Astrocyte (in vitro differentiated cells and primary cell): Measurements from ENCODE around the gene CACNA1C. TPM values are rescaled to one million over a fixed set of nuclear protein-coding genes. Genes with fewer than 3 reads are reported as not detected.

Source experiments
- DNase-seq: peaks from one replicate; pipeline ENCODE4 v3.0.0-alpha.2; 2010; ENCODE audit warnings: low read depth
- FAIRE-seq: peaks from 2 replicates; lab custom pipeline; 2011; peaks lifted over from hg19 to GRCh38; lab: Jason Lieb, UNC
- H2AFZ ChIP-seq: 2 replicates; pipeline ENCODE4 v1.6.0; 2012; ENCODE audit warnings: low read depth, low read length, inconsistent platforms
- H3K27ac ChIP-seq: 2 replicates; pipeline ENCODE4 v1.5.1; 2011; ENCODE audit warnings: low read depth, low read length, inconsistent platforms
- H3K27me3 ChIP-seq: 2 replicates; pipeline ENCODE4 v1.6.0; 2011; ENCODE audit warnings: low read length, inconsistent platforms; ENCODE audit not compliant: insufficient read depth
- H3K36me3 ChIP-seq: 2 replicates; pipeline ENCODE4 v1.5.1; 2011; ENCODE audit warnings: low read length, inconsistent platforms; ENCODE audit not compliant: insufficient read depth
- H3K4me1 ChIP-seq: 2 replicates; pipeline ENCODE4 v1.5.1; 2011; ENCODE audit warnings: low read length, inconsistent platforms; ENCODE audit not compliant: insufficient read depth
- H3K4me2 ChIP-seq: 2 replicates; pipeline ENCODE4 v1.6.0; 2012; ENCODE audit warnings: low read length, inconsistent platforms
- H3K4me3 ChIP-seq: 2 replicates; pipeline ENCODE4 v1.5.1; 2011; ENCODE audit warnings: low read depth, mild to moderate bottlenecking, low read length, inconsistent platforms; ENCODE audit not compliant: insufficient read depth
- H3K79me2 ChIP-seq: 2 replicates; pipeline ENCODE4 v1.6.0; 2012; ENCODE audit warnings: mild to moderate bottlenecking, low read length, inconsistent platforms; ENCODE audit not compliant: insufficient read depth
- H3K9ac ChIP-seq: 2 replicates; pipeline ENCODE4 v1.6.0; 2012; ENCODE audit warnings: mild to moderate bottlenecking, low read length, inconsistent platforms
- H3K9me3 ChIP-seq: 2 replicates; pipeline ENCODE4 v1.5.1; 2012; ENCODE audit warnings: low read depth, mild to moderate bottlenecking, low read length, inconsistent platforms; ENCODE audit not compliant: insufficient read depth
- H4K20me1 ChIP-seq: 2 replicates; pipeline ENCODE4 v1.6.0; 2012; ENCODE audit warnings: low read length, inconsistent platforms; ENCODE audit not compliant: insufficient read depth
- H3K27ac Mint-ChIP-seq: one replicate; pipeline ENCODE4 v1.8.0; 2021; ENCODE audit warnings: mild to moderate bottlenecking, mixed read lengths; ENCODE audit not compliant: unreplicated experiment
- H3K27me3 Mint-ChIP-seq: one replicate; pipeline ENCODE4 v1.8.0; 2021; ENCODE audit warnings: low read depth, mixed read lengths; ENCODE audit not compliant: unreplicated experiment
- H3K36me3 Mint-ChIP-seq: one replicate; pipeline ENCODE4 v1.8.0; 2021; ENCODE audit warnings: low read depth, mixed read lengths; ENCODE audit not compliant: unreplicated experiment
- H3K4me1 Mint-ChIP-seq: one replicate; pipeline ENCODE4 v1.8.0; 2021; ENCODE audit warnings: low read depth, mixed read lengths; ENCODE audit not compliant: unreplicated experiment
- H3K4me3 Mint-ChIP-seq: one replicate; pipeline ENCODE4 v1.8.0; 2021; ENCODE audit warnings: mild to moderate bottlenecking, moderate library complexity, mixed read lengths; ENCODE audit not compliant: unreplicated experiment
- H3K9me3 Mint-ChIP-seq: one replicate; pipeline ENCODE4 v1.8.0; 2021; ENCODE audit warnings: mild to moderate bottlenecking, mixed read lengths; ENCODE audit not compliant: unreplicated experiment
- EZH2 ChIP-seq: IDR thresholded peaks from 2 replicates; pipeline ENCODE4 v1.6.1; 2012; ENCODE audit warnings: mild to moderate bottlenecking, low read length, inconsistent platforms; ENCODE audit not compliant: insufficient read depth
- total RNA-seq: library from RNA; stranded (reverse); gene quantifications from 2 replicates; pipeline ENCODE4 v1.2.1, GENCODE V29; 2021
- TF ChIP-seq, protein P1 (sequence below): IDR thresholded peaks from 2 replicates; pipeline ENCODE4 v1.5.1; 2011; ENCODE audit warnings: low read depth, mild to moderate bottlenecking, inconsistent platforms, low read length, moderate library complexity; ENCODE audit not compliant: insufficient read depth

CACNA1C gene
- total RNA-seq, 1 donor from 2014 or later: 2.1 TPM

DNA sequence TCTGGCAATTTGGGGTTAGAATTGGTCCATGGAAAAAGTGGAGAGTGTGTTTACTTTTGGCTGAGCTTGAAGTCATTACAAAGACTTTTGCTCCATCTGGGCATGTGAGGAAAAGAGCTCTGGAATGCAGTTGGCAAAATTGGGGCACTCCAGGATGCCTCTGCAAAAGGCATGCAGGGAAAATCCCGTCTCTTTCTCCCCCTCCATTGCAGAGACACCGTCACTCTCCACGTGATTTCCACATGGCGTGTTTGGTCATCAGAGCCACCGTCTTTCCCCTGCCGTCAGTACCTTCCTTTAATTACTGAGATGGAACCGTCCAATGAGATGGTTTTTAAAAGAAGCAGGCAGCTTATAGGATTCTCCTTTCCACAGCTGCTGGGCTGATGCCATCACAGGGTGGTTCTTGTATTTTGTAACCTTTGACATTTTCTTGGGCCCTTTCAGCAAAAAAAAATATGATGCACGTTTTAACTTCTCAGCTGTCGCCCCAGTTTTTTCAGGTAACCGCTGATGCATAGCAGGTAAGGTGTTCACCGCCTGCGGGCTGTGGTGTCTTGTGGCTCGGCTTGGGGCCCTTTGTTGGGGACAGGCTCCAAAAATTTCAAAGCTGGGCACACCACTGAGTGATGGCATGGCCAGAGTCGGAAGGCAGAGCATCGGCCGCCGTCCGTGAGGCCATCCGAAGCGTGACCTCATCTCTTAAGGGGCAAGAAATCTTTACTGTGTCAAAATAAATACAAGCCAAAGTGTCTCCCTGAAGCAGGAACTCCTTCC is 68.4 kb downstream of the CACNA1C start:
- Histone ChIP-seq H4K20me1 (no peaks in the 10 kb centered on the region), H3K4me3 (no peak overlapping the region), H3K27ac (no peak overlapping the region), H3K4me2 (no peak overlapping the region), H2AFZ (no peak overlapping the region), H3K9ac (no peak overlapping the region), H3K27me3 (no peaks in the 10 kb centered on the region), H3K79me2 (no peaks in the 10 kb centered on the region), H3K4me1 (no peaks in the 10 kb centered on the region), H3K36me3 (no peaks in the 10 kb centered on the region), H3K9me3 (no peaks in the 10 kb centered on the region)
- no peak overlapping the region for H3K4me3 Mint-ChIP-seq
- FAIRE-seq (no peak), DNase-seq (no peak)
- H3K4me1 Mint-ChIP-seq: no peaks in the 10 kb centered on the region
- TF ChIP-seq, protein P1, sequence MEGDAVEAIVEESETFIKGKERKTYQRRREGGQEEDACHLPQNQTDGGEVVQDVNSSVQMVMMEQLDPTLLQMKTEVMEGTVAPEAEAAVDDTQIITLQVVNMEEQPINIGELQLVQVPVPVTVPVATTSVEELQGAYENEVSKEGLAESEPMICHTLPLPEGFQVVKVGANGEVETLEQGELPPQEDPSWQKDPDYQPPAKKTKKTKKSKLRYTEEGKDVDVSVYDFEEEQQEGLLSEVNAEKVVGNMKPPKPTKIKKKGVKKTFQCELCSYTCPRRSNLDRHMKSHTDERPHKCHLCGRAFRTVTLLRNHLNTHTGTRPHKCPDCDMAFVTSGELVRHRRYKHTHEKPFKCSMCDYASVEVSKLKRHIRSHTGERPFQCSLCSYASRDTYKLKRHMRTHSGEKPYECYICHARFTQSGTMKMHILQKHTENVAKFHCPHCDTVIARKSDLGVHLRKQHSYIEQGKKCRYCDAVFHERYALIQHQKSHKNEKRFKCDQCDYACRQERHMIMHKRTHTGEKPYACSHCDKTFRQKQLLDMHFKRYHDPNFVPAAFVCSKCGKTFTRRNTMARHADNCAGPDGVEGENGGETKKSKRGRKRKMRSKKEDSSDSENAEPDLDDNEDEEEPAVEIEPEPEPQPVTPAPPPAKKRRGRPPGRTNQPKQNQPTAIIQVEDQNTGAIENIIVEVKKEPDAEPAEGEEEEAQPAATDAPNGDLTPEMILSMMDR: no peak
- TF ChIP-seq EZH2: no peak
- peaks cover 7% of the 10 kb centered on the region for H3K36me3 Mint-ChIP-seq
- H3K27me3 Mint-ChIP-seq: peaks cover 30% of the 10 kb centered on the region
- no peak overlapping the region for H3K27ac Mint-ChIP-seq
- peaks cover 6% of the 10 kb centered on the region for H3K9me3 Mint-ChIP-seq

DNA sequence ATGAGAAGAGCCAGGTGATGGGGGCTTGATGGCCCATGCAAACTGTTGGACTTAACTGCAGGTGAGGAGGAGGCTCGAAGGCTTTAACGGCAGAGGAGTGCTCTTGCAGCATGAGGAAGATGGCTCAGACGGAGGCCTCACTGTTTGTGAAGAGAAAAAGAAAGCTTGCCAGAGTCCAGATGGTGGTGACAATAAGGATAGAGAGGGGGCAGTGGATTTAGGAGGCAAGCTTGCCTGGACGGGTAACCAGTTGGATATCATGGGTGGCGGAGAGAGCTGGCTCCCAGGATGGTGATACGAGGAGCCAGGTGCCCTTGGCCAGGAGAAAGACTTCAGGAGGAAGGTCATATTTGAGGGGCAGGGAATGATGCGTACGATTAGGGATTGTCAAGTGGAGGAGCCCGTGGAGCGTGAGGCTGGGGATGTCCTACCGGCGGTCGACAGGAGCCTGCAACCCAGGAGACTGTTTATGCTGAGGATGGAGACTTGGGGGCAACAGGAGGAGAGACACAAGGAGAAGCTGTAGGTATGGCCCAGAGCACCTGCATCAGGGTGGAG is 71.8 kb downstream of the CACNA1C start:
- no peak overlapping the region for H3K9ac ChIP-seq
- FAIRE-seq (no peak), DNase-seq (no peak)
- H3K9me3 ChIP-seq: no peaks in the 10 kb centered on the region
- H3K27me3 ChIP-seq: peaks cover 3% of the 10 kb centered on the region
- H3K79me2 ChIP-seq: no peaks in the 10 kb centered on the region
- H2AFZ ChIP-seq: no peak overlapping the region
- Mint-ChIP-seq H3K27ac (no peak overlapping the region), H3K9me3 (peaks cover 6% of the 10 kb centered on the region), H3K27me3 (peaks cover 39% of the 10 kb centered on the region), H3K4me1 (no peaks in the 10 kb centered on the region), H3K36me3 (peaks cover 7% of the 10 kb centered on the region), H3K4me3 (no peak overlapping the region)
- no peaks in the 10 kb centered on the region for H3K4me1 ChIP-seq
- no peak overlapping the region for H3K4me2 ChIP-seq
- no peak overlapping the region for H3K4me3 ChIP-seq
- no peaks in the 10 kb centered on the region for H3K36me3 ChIP-seq
- H4K20me1 ChIP-seq: no peaks in the 10 kb centered on the region
- TF ChIP-seq, protein P1: no peak
- TF ChIP-seq EZH2: no peak
- no peak overlapping the region for H3K27ac ChIP-seq
